K562 (cell line): ENCODE results near the gene KNSTRN. TPM values are rescaled to one million over a fixed set of nuclear protein-coding genes. Genes with fewer than 3 reads are reported as not detected.
A peak's percentile ranks its signal among the peaks of the same experiment; 100 is the strongest.

ENCODE experiments used
- CC2D1A ChIP-seq: fragments of 450-650 bp; IDR thresholded peaks from 2 replicates; pipeline ENCODE4 v1.6.1; 2017; ENCODE audit warnings: mild to moderate bottlenecking
- CREM ChIP-seq: IDR thresholded peaks from 2 replicates; pipeline ENCODE4 v1.6.1; 2014; ENCODE audit warnings: antibody characterized with exemption, low read depth
- EHMT2 ChIP-seq: fragments of 450-650 bp; IDR thresholded peaks from 2 replicates; pipeline ENCODE4 v1.6.1; 2018; ENCODE audit warnings: antibody characterized with exemption
- FOS ChIP-seq: IDR thresholded peaks from 3 replicates; pipeline ENCODE4 v1.6.1; 2011; ENCODE audit not compliant: insufficient read length; ENCODE audit errors: extremely low read depth
- GABPB2 ChIP-seq: fragments of 250-450 bp; sonication (Bioruptor Pico); conservative IDR thresholded peaks from 2 replicates; pipeline ENCODE4 v1.5.1; 2021; ENCODE audit warnings: mild to moderate bottlenecking
- HDAC1 ChIP-seq, 2 experiments: fragments of 450-650 bp; IDR thresholded peaks; 2 replicates each; pipeline ENCODE4 v1.6.1; 2016 to 2017; ENCODE audit warnings: inconsistent platforms in 1 of 2, mild to moderate bottlenecking in 1 of 2, moderate library complexity in 1 of 2
- HMGN3 ChIP-seq: IDR thresholded peaks from 2 replicates; pipeline ENCODE4 v1.6.1; 2011; ENCODE audit warnings: borderline replicate concordance, low read depth, mild to moderate bottlenecking, mixed read lengths, low read length; ENCODE audit not compliant: insufficient read length; ENCODE audit errors: extremely low read depth
- HOXB6 ChIP-seq: fragments of 250-450 bp; sonication (Bioruptor Pico); IDR thresholded peaks from 2 replicates; pipeline ENCODE4 v1.5.1; 2022; ENCODE audit warnings: mild to moderate bottlenecking, borderline replicate concordance
- LEF1 ChIP-seq: fragments of 450-650 bp; IDR thresholded peaks from 2 replicates; pipeline ENCODE4 v1.6.1; 2016; ENCODE audit warnings: mild to moderate bottlenecking
- MAFK ChIP-seq: IDR thresholded peaks from 2 replicates; pipeline ENCODE4 v1.6.1; 2011; ENCODE audit warnings: low read length, improper control_type of control experiment
- NRF1 ChIP-seq, 2 experiments: fragments of 450-650 bp; IDR thresholded peaks in 1 of 2; conservative IDR thresholded peaks in 1 of 2; 2 replicates each; pipeline ENCODE4 v1.6.1; 2014; ENCODE audit warnings: mild to moderate bottlenecking in 2 of 2
- NUFIP1 ChIP-seq: fragments of 450-650 bp; IDR thresholded peaks from 2 replicates; pipeline ENCODE4 v1.6.1; 2018; ENCODE audit not compliant: partially characterized antibody
- POLR3A ChIP-seq: IDR thresholded peaks from 2 replicates; pipeline ENCODE4 v1.6.1; 2011; ENCODE audit warnings: borderline replicate concordance, mild to moderate bottlenecking, moderate library complexity; ENCODE audit not compliant: insufficient read length, insufficient read depth; ENCODE audit errors: extremely low read depth
- PURB ChIP-seq: sonication (generic); formaldehyde crosslinking; IDR thresholded peaks from 2 replicates; pipeline ENCODE4 v1.9.0; 2021; ENCODE audit warnings: low read depth, mild to moderate bottlenecking, missing genetic modification reagents
- RAD51 ChIP-seq: fragments of 450-650 bp; IDR thresholded peaks from 2 replicates; pipeline ENCODE4 v1.7.1; 2016; ENCODE audit warnings: low read depth, mild to moderate bottlenecking, borderline replicate concordance
- SMAD1 ChIP-seq: fragments of 150-350 bp; IDR thresholded peaks from 2 replicates; pipeline ENCODE4 v1.6.1; 2014; ENCODE audit warnings: low read length, low read depth; ENCODE audit not compliant: partially characterized antibody
- SMARCA4 ChIP-seq: fragments of 450-650 bp; IDR thresholded peaks from 2 replicates; pipeline ENCODE4 v1.6.1; 2016
- YY1 ChIP-seq, 3 experiments: IDR thresholded peaks; 2 replicates each; pipeline ENCODE4 v1.6.1; 2011; ENCODE audit warnings: low read length in 2 of 3, mild to moderate bottlenecking in 2 of 3, moderate library complexity in 2 of 3, borderline replicate concordance in 1 of 3, control low read depth in 1 of 3, low read depth in 1 of 3; ENCODE audit not compliant: insufficient read depth in 3 of 3, insufficient replicate concordance in 2 of 3, control insufficient read depth in 1 of 3, insufficient read length in 1 of 3; ENCODE audit errors: extremely low read depth in 1 of 3
- ZNF143 ChIP-seq: sonication (generic); formaldehyde crosslinking; IDR thresholded peaks from 2 replicates; pipeline ENCODE4 v1.9.0; 2022; ENCODE audit warnings: mild to moderate bottlenecking, missing genetic modification reagents
- ZNF232 ChIP-seq: sonication (generic); formaldehyde crosslinking; IDR thresholded peaks from 2 replicates; pipeline ENCODE4 v1.8.0; 2022; ENCODE audit warnings: mild to moderate bottlenecking, missing genetic modification reagents
- ZNF316 ChIP-seq: fragments of 450-650 bp; IDR thresholded peaks from 2 replicates; pipeline ENCODE4 v1.6.1; 2016
- ZNF444 ChIP-seq: fragments of 250-450 bp; sonication (Bioruptor Pico); IDR thresholded peaks from 2 replicates; pipeline ENCODE4 v1.4.0; 2020; ENCODE audit warnings: mild to moderate bottlenecking, moderate library complexity
- ZNF57 ChIP-seq: fragments of 450-650 bp; formaldehyde crosslinking; IDR thresholded peaks from 2 replicates; pipeline ENCODE4 v1.4.0; 2020; ENCODE audit warnings: mild to moderate bottlenecking, moderate library complexity
- ZNF696 ChIP-seq: fragments of 250-450 bp; sonication (Bioruptor Pico); conservative IDR thresholded peaks from 2 replicates; pipeline ENCODE4 v1.4.0; 2020; ENCODE audit warnings: mild to moderate bottlenecking, moderate library complexity
- polyA plus RNA-seq, 8 experiments: library from polyadenylated mRNA; depleted of rRNA in 4 of 8; stranded (reverse) in 5 of 8; unstranded in 3 of 8; fragments of >200 nt; fragmentation: Nextera tagmentation in 2 of 8; fragmentation: Illumina TruSeq in 1 of 8; extraction: Ambion mirVana in 2 of 8; extraction: Trizol in 1 of 8; gene quantifications; 2 replicates each; pipeline versions ENCODE4 v1.2.1 to v1.2.3, GENCODE V29; 2011 to 2014; ENCODE audit warnings: inconsistent platforms in 1 of 8, missing spikeins in 1 of 8
- total RNA-seq, 7 experiments: library from RNA; depleted of rRNA in 6 of 7; stranded (reverse); fragments of >200 nt in 6 of 7; fragmentation: Illumina TruSeq in 2 of 7; extraction: Trizol in 2 of 7; gene quantifications; 2 replicates each; pipeline versions ENCODE4 v1.2.1 to v1.2.3, GENCODE V29; 2011 to 2021; ENCODE audit warnings: low replicate concordance in 1 of 7
- TF ChIP-seq, protein P1 (sequence below): fragments of 450-650 bp; conservative IDR thresholded peaks from 2 replicates; pipeline ENCODE4 v1.6.1; 2016; ENCODE audit warnings: missing genetic modification characterization, low read depth, mild to moderate bottlenecking, missing compliant biosample characterization, moderate library complexity
- TF ChIP-seq, protein P2 (sequence below): IDR thresholded peaks from 2 replicates; pipeline ENCODE4 v1.6.1; 2011; ENCODE audit warnings: borderline replicate concordance, low read depth, mild to moderate bottlenecking, moderate library complexity, low read length; ENCODE audit not compliant: insufficient read depth, poor library complexity, severe bottlenecking
- TF ChIP-seq, protein P3 (sequence below): IDR thresholded peaks from 2 replicates; pipeline ENCODE4 v1.6.1; 2011; ENCODE audit not compliant: insufficient read length; ENCODE audit errors: extremely low read depth

KNSTRN gene
- total and polyA plus RNA-seq, 9 of the 15 experiments (the other 6 are each of a cell fraction or from before 2014, with no cell fraction given), result 48.7 to 88.2 (median 66.3) TPM

DNA sequence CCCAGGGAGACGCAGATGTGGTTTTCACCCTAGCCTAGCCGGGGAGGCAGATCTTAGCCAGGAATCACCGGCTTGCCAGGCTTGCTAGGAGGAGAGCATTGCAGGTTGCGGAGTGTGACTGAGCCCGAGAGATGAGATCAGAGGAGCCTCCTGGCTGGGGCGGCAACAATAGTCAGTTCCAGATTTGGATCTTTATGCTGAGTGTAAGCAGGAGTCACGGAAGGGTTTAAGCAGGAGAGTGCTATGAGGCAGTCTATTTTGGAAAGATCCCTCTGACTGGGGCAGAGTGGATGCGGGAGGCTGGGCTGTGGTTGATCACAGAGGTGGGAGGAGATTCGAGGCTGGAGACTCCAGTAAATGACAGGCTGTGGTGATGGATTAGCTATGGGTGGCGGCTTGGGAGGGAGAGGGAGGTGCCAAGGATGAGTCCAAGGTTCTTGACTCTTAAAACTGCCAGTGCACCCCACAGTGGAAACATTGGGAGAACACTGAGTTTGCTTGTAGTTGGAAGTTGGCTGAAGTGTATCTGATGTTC lies 47.8 kb downstream of the KNSTRN start (continued):
- TF ChIP-seq YY1 (IDR thresholded peaks at IDR 0.05; ENCODE audit: borderline replicate concordance in 1 of 3, control insufficient read depth in 1 of 3, extremely low read depth in 1 of 3, insufficient read depth in 3 of 3, insufficient read length in 1 of 3, insufficient replicate concordance in 2 of 3, low read depth in 1 of 3, low read length in 2 of 3), result no peak
- TF ChIP-seq HMGN3, result no peak
- peak; percentile 70 for TF ChIP-seq ZNF316
- TF ChIP-seq LEF1, result 0 out of 2 replicates have a peak, but pooled peaks have one; percentile 30
- TF ChIP-seq POLR3A, result no peak
- no peak for TF ChIP-seq NUFIP1
- no peak for TF ChIP-seq HOXB6 (CRISPR knock-in tag)
- no peak for TF ChIP-seq CREM
- TF ChIP-seq SMARCA4, result peak; percentile 65; the same call in 1 of the 2 replicates
- TF ChIP-seq MAFK, result no peak
- no peak for TF ChIP-seq PURB (CRISPR knock-in tag)
- no peak for TF ChIP-seq GABPB2 (CRISPR knock-in tag)
- TF ChIP-seq, protein P1, sequence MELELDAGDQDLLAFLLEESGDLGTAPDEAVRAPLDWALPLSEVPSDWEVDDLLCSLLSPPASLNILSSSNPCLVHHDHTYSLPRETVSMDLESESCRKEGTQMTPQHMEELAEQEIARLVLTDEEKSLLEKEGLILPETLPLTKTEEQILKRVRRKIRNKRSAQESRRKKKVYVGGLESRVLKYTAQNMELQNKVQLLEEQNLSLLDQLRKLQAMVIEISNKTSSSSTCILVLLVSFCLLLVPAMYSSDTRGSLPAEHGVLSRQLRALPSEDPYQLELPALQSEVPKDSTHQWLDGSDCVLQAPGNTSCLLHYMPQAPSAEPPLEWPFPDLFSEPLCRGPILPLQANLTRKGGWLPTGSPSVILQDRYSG (tag), result no peak
- TF ChIP-seq ZNF143 (CRISPR knock-in tag), result no peak
- TF ChIP-seq ZNF696, result no peak
- TF ChIP-seq ZNF57 (CRISPR knock-in tag), result no peak
- no peak for TF ChIP-seq SMAD1
- TF ChIP-seq, protein P2, sequence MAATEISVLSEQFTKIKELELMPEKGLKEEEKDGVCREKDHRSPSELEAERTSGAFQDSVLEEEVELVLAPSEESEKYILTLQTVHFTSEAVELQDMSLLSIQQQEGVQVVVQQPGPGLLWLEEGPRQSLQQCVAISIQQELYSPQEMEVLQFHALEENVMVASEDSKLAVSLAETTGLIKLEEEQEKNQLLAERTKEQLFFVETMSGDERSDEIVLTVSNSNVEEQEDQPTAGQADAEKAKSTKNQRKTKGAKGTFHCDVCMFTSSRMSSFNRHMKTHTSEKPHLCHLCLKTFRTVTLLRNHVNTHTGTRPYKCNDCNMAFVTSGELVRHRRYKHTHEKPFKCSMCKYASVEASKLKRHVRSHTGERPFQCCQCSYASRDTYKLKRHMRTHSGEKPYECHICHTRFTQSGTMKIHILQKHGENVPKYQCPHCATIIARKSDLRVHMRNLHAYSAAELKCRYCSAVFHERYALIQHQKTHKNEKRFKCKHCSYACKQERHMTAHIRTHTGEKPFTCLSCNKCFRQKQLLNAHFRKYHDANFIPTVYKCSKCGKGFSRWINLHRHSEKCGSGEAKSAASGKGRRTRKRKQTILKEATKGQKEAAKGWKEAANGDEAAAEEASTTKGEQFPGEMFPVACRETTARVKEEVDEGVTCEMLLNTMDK, result no peak
- peak; percentile 33 to 37; a peak in 2 of 4 replicates for TF ChIP-seq NRF1 (conservative IDR thresholded peaks at IDR 0.05 in 1 of 2, IDR thresholded peaks at IDR 0.05 in 1 of 2)
- peak; percentile 19; the same call in 1 of the 2 replicates for TF ChIP-seq EHMT2
- TF ChIP-seq ZNF444 (CRISPR knock-in tag), result no peak
- no peak for TF ChIP-seq FOS
- peak in 1 of 2 experiments; percentile 40; a peak in 1 of 4 replicates for TF ChIP-seq HDAC1 (IDR thresholded peaks at IDR 0.05)
- no peak for TF ChIP-seq ZNF232 (CRISPR knock-in tag)
- TF ChIP-seq, protein P3, sequence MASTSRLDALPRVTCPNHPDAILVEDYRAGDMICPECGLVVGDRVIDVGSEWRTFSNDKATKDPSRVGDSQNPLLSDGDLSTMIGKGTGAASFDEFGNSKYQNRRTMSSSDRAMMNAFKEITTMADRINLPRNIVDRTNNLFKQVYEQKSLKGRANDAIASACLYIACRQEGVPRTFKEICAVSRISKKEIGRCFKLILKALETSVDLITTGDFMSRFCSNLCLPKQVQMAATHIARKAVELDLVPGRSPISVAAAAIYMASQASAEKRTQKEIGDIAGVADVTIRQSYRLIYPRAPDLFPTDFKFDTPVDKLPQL, result no peak
- TF ChIP-seq RAD51, result no peak
- 0 out of 2 replicates have a peak, but pooled peaks have one; percentile 11 for TF ChIP-seq CC2D1A
